Activated T-helper 17 cell treated with anti-CD3 and anti-CD28 coated beads, Interleukin-2, amount 50 U/mL, for 72 hours (primary cell): ENCODE results near the gene CCDC187. TPM values are rescaled to one million over a fixed set of nuclear protein-coding genes. Genes with fewer than 3 reads are reported as not detected.

Experiments
- ATAC-seq: fragments of 150-1000 bp; cut with Tn5 transposase; replicated peaks from 2 replicates; pipeline ENCODE4 v1.10.0; 2021; ENCODE audit warnings: mild to moderate bottlenecking, moderate library complexity
- H3K27ac Mint-ChIP-seq: one replicate; pipeline ENCODE4 v1.8.0; 2022; ENCODE audit warnings: mixed read lengths
- H3K27me3 Mint-ChIP-seq: one replicate; pipeline ENCODE4 v1.8.0; 2022; ENCODE audit warnings: mixed read lengths
- H3K36me3 Mint-ChIP-seq: one replicate; pipeline ENCODE4 v1.8.0; 2022; ENCODE audit warnings: low read depth, mild to moderate bottlenecking, mixed read lengths
- H3K4me1 Mint-ChIP-seq: one replicate; pipeline ENCODE4 v1.8.0; 2022; ENCODE audit warnings: mixed read lengths
- H3K4me3 Mint-ChIP-seq: one replicate; pipeline ENCODE4 v1.8.0; 2022; ENCODE audit warnings: mild to moderate bottlenecking, mixed read lengths
- H3K9me3 Mint-ChIP-seq: one replicate; pipeline ENCODE4 v1.8.0; 2022; ENCODE audit warnings: mixed read lengths
- total RNA-seq, 2 donors: library from RNA; stranded (reverse); gene quantifications; one replicate each; pipeline ENCODE4 v1.2.3, GENCODE V29; 2022

Gene CCDC187
- total RNA-seq, 2 donors from 2014 or later, result 0.02 TPM; not detected in 1

DNA sequence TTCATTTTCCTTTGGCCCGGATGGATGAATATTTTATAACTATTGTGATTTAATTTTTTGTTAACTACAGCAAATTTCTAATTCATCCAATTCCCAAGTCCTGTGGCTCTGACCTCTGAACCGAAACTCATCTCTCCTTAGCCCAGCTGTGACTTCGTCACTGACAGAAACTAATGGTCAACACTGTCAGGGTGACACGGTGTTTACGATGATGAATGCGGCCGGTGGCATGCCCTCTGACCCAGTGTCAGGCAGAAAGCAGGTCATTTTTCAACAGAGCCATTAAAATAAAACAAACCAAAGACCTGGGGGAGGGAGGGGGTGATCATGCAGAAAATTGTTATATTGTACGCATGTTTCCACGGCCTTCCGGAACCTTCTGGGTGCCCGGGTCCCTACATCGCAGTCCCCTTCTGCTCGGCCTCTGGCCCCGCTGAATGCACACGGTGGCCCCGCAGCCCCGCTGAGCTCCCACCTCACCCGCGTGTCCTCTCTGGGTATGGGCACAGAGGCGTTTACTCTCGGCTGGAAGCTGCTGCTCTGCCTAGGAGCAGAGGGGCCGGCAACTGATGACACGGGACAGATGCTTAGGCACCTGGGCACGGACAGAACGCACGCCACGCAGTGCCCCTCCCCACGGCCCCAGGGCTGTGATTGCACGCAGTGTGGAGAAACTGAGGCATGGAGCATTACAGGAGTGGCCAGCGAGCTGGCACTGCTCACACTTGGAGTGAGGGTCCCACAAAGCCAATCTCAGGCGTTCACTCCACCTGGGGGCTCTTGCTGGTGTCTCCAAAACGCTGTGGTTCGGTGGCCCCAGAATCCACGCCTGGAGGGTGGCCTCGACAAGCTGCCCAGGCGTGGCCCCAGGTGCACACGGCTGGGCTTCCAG lies 8.1 kb downstream of the CCDC187 start:
- no peaks in the 10 kb centered on the region for H3K9me3 Mint-ChIP-seq
- H3K4me1 Mint-ChIP-seq, result no peaks in the 10 kb centered on the region
- no peak for ATAC-seq
- no peak overlapping the region for H3K27ac Mint-ChIP-seq
- H3K36me3 Mint-ChIP-seq, result no peaks in the 10 kb centered on the region
- H3K27me3 Mint-ChIP-seq, result no peaks in the 10 kb centered on the region
- no peak overlapping the region for H3K4me3 Mint-ChIP-seq

DNA sequence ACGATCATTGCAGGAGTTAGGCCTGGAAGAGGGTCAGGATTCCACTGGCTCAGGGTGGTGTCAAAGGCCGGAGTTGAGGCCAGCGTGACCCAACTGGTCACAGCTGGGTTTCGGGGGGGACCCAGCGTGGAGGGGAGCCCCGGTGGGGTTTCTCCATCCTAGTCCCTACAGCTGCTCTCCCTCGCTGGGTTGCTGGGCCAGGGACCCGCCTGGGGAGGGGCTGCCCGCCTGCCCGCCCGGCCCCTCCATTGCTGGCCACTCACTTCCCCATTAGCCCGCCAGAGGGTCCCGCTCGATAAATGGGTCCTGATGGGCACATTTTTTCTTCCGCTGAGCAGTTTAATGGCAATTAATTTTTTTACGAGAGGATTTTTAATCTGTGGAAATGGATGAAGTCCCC lies 8.8 kb downstream of the CCDC187 start:
- ATAC-seq, result no peak
- no peaks in the 10 kb centered on the region for H3K9me3 Mint-ChIP-seq
- no peak overlapping the region for H3K4me3 Mint-ChIP-seq
- no peaks in the 10 kb centered on the region for H3K36me3 Mint-ChIP-seq
- H3K27ac Mint-ChIP-seq, result no peak overlapping the region
- H3K4me1 Mint-ChIP-seq, result no peaks in the 10 kb centered on the region
- H3K27me3 Mint-ChIP-seq, result no peaks in the 10 kb centered on the region

DNA sequence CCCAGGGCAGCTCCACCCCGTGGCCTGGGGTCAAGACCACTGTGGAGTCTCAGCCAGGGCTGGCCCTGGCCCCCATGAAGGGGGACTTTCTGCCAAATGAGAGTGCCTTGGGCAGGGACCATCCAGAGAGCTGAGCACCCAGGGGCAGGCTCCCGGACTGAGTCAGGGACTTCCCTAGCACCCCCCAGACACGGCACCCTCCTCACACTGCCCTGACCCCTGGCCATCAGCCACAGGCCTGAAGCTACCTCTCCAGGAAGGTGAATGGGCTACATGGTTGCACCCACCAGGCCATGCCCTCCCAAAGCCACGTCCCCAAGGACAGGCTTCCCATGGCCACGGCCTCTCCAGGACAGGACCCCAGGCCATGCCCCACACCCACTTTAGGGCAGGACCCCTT lies 9.5 kb downstream of the CCDC187 start:
- H3K9me3 Mint-ChIP-seq, result no peaks in the 10 kb centered on the region
- no peak for ATAC-seq
- H3K27me3 Mint-ChIP-seq, result no peaks in the 10 kb centered on the region
- no peaks in the 10 kb centered on the region for H3K36me3 Mint-ChIP-seq
- H3K4me3 Mint-ChIP-seq, result no peak overlapping the region
- no peaks in the 10 kb centered on the region for H3K4me1 Mint-ChIP-seq
- H3K27ac Mint-ChIP-seq, result no peak overlapping the region

DNA sequence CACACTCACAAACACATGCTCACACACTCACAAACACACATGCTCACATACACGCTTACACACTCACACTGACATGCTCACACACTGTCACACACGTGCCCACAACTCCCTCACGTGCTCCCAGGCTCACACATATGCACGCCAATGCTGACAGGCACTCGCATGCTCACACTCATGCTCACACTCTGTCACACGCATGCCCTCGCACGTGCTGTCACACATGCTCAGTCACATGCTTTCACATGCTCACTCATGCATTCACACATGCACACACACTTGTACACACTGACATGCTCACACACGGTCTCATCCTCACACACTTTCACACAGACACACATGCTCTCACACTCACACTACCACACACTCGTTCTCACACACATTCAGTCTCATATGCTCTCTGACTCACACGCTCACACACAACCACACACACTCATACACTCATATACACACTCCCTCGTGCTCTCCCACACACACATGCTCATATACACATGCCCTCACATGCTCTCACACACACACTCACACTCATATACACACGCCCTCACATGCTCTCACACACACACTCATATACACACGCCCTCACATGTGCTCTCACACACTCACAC lies 10.3 kb downstream of the CCDC187 start:
- Mint-ChIP-seq H3K27ac (no peak overlapping the region), H3K9me3 (no peaks in the 10 kb centered on the region), H3K4me1 (no peaks in the 10 kb centered on the region), H3K36me3 (no peaks in the 10 kb centered on the region), H3K4me3 (no peak overlapping the region), H3K27me3 (no peaks in the 10 kb centered on the region)
- ATAC-seq, result no peak

DNA sequence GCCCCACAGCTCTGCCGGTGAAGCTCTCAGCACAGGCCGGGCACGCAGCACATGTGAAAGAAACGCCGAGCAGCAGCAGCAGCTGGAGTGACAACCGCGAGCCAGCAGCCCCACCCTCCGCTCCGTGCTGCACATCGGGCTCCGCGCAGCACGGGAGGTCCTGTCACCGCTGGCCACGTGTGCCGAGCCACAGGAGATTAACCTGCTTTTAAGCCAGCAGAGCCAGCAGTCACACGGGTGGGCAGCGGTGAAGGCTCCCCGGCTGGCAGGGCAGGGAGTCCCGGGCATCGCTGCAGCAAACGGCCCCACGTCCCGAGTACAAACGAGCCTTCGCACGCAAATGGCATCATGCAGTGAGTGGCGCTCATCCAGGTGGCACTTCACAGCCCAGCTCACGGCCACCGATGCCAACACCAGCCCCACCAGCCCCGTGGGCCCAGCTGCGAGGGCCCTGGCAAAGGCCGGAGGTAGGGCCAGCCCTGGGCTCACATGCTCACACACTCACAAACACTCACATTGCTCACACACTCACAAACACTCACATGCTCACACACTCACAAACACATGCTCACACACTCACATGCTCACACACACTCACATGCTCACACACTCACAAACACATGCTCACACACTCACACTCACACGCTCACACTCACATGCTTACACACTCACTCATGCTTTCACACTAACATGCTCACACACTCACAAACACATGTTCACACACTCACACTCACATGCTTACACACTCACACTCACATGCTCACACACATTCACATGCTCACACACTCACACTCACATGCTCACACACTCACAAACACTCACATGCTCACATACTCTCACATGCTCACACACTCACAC lies 11.1 kb downstream of the CCDC187 start:
- H3K4me3 Mint-ChIP-seq, result no peak overlapping the region
- no peaks in the 10 kb centered on the region for H3K9me3 Mint-ChIP-seq
- no peak for ATAC-seq
- no peaks in the 10 kb centered on the region for H3K27me3 Mint-ChIP-seq
- no peaks in the 10 kb centered on the region for H3K4me1 Mint-ChIP-seq
- H3K36me3 Mint-ChIP-seq, result no peaks in the 10 kb centered on the region
- H3K27ac Mint-ChIP-seq, result no peak overlapping the region

DNA sequence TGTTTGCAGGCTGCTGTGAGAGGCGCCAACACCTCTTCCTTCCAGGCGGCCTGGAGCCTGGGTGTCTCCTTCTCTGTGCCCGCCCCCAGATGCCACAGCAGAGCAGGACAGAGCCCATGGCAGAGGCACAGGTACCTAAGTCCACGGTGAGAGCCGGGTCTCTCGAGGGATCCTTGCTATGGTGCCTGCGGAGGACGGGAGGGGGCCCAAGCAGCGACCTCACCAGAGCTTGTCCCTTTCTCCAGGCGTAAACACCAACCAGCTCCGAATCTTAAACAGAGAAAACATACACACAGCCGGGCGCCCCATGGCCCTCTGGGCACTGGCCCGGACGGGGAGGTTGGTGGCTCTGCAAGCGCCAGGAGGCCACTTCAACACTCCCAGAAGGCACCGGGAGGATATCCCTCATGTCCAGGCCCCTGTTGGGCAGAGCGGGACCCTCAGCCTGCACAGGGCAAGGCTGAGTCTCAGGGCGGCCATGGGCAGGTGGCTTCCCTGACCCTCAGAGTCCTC lies 11.8 kb downstream of the CCDC187 start:
- no peak overlapping the region for H3K4me3 Mint-ChIP-seq
- H3K27ac Mint-ChIP-seq, result no peak overlapping the region
- no peaks in the 10 kb centered on the region for H3K27me3 Mint-ChIP-seq
- no peaks in the 10 kb centered on the region for H3K4me1 Mint-ChIP-seq
- no peak for ATAC-seq
- H3K36me3 Mint-ChIP-seq, result no peaks in the 10 kb centered on the region
- no peaks in the 10 kb centered on the region for H3K9me3 Mint-ChIP-seq

DNA sequence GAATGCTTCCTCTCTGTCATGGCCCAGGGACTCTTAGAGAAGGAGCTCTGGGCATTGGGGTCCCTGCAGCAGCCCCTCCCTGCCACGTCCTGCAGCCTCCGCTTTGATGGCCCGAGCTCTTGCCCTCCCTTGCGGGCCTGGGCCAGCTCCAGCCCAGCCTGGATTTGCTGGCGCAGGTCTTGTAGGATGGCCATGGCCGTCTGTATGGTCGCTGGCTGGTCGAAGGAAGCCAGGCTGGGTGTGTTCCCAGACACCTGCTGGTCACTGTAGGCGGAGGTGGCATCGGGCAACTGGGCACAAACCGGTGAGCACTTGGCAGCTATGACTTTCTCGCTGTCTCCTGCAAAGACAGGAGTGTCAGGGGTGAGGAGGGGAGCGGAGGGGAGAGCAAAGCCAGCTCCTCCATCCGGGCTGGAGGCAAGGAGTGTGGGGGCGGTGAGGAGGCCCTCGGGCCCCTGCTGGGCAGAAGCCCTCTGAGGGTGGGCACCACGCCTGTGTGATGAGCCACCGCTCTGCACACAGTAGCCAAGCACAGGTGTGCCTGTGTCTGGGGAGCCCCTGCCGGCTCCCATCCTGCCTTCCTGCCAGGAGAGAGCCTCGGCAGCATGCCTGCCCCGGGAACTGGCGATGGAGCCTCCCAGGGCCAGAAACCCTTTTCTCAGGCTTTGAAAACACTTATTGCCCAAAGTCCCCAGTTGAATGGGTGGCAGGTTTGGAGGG lies 12.4 kb downstream of the CCDC187 start:
- Mint-ChIP-seq H3K36me3 (no peaks in the 10 kb centered on the region), H3K4me1 (no peaks in the 10 kb centered on the region), H3K4me3 (no peak overlapping the region), H3K27ac (no peak overlapping the region), H3K27me3 (peaks cover 3% of the 10 kb centered on the region), H3K9me3 (no peaks in the 10 kb centered on the region)
- no peak for ATAC-seq

DNA sequence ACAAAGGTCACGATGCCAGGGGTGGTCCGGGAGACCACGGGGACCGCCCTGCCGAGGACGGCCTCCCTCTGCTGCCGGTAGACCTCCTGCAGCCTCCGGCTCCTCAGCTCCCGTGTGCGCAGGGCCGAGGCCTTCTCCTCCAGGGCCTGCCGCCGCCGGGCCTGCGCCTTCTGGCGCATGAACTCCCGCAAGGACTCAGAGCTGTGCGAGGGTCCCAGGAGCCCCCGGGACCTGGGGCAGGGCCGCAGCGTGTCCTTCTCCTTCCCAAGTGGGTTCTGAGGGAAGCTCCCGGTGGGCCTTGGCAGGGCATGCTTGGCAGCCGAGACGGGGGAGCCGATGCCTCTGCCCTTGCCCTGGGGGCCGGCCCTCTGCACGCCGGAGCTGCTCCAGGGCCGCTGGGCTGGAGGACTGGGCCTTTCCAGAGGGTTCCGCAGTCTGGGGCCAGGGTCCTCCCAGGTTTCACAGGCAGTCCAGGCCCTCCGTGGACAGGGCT lies 13.3 kb downstream of the CCDC187 start:
- Mint-ChIP-seq H3K27me3 (peaks cover 3% of the 10 kb centered on the region), H3K9me3 (no peaks in the 10 kb centered on the region), H3K36me3 (no peaks in the 10 kb centered on the region), H3K4me3 (no peak overlapping the region), H3K4me1 (no peaks in the 10 kb centered on the region), H3K27ac (no peak overlapping the region)
- ATAC-seq, result no peak

DNA sequence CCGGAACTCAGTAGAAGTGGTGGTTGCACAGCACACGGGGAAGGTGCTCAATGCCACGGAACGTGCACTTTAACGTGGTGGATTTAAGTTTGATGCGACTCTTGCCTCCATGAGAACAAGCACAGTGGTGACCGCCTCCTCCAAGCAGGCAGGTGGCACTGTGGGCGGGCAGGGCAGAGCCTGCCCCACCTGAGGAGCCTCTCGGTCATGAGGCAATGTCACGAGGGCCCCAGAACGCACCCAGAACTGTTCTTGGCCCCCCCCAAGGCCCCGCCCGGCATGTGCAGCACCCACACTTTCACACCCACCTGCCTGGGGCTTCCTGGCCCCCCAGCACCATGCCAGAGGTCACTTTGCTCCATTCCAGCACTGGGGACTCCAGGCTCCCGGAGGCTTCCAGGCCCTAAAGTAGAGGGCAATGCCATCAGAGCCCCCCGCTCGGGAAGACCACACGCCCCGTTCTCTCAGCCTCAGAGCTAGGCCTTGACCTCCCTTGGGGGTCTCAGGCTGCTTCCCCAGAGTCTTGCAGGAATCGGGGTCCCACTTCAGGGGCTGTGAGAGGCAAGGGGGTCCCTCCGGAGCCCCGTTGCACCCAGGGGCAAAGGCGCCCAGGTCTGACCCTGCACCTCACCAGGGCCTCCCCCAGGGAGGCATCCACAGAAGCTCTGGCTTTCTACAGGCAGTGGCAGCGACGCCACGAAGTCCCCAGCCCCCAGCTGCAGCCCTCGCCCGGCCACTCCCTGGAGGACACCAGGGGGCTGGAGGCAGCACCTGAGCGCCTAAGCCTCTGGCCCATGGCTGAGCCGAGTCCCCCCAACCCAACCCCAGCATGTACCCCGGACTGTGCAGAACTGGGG lies 14.0 kb downstream of the CCDC187 start:
- H3K9me3 Mint-ChIP-seq, result no peaks in the 10 kb centered on the region
- no peak overlapping the region for H3K27ac Mint-ChIP-seq
- H3K27me3 Mint-ChIP-seq, result peaks cover 3% of the 10 kb centered on the region
- no peak for ATAC-seq
- no peaks in the 10 kb centered on the region for H3K36me3 Mint-ChIP-seq
- no peak overlapping the region for H3K4me3 Mint-ChIP-seq
- H3K4me1 Mint-ChIP-seq, result no peaks in the 10 kb centered on the region

DNA sequence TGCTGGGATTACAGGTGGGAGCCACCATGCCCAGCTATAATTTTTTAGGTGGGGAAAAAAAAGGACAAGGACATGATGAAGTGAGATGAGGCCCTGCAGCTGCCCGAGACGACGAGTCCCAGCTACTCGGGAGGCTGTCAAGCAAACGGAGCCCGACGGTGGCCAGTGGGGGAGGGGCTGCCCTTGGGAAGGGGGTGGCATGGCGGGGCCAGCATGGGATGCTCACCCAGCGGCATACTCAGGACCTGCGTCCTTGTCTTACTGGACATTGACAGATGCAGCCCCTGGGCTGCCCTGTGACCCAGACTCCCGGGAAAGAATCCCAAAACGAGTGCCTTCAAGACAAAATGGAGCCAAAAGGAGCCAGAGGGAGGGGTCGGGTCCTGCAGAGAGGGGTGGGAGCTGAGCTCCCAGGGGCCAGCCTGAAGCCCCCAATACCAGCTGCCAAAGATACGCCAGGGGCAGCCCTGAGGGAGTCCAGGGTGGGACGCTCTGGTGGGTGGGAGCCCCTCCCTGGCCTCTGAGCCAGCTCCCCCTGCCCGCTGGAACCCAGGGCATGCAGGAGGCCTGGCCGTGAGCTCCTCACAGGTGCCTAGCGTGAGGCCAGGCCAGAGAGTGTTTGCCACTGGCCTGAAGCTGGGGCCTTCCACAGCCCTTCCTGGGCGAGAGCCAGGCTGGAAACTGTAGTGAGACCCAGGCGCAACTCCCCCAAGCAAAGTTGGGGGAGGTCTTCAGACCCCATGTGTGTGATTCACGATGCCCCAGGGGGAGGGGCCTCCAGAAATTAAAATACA lies 15.7 kb downstream of the CCDC187 start:
- no peaks in the 10 kb centered on the region for H3K9me3 Mint-ChIP-seq
- H3K4me1 Mint-ChIP-seq, result no peaks in the 10 kb centered on the region
- no peaks in the 10 kb centered on the region for H3K36me3 Mint-ChIP-seq
- H3K4me3 Mint-ChIP-seq, result no peak overlapping the region
- no peak for ATAC-seq
- H3K27ac Mint-ChIP-seq, result no peak overlapping the region
- peaks cover 3% of the 10 kb centered on the region for H3K27me3 Mint-ChIP-seq

DNA sequence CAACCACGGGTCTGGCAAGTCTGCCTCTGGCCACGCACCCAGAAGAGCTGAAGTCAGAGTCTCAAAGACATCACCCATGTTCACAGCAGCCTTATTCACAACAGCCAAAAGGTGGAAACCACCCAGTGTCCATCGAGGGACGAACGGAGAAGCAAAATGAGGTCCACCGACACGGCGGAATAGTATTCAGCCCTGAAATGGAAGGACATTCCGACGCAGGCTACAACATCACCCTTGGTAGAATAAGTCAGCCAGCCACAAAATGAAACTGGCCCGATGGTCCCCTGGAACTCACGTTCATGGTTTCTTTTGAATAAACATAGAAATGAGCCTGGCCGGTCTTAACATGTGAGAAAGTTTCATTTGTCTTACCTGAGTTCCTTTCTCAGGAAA lies 16.9 kb downstream of the CCDC187 start:
- Mint-ChIP-seq H3K27me3 (peaks cover 3% of the 10 kb centered on the region), H3K27ac (no peak overlapping the region), H3K9me3 (no peaks in the 10 kb centered on the region), H3K4me1 (no peaks in the 10 kb centered on the region), H3K36me3 (no peaks in the 10 kb centered on the region), H3K4me3 (no peak overlapping the region)
- ATAC-seq, result no peak

DNA sequence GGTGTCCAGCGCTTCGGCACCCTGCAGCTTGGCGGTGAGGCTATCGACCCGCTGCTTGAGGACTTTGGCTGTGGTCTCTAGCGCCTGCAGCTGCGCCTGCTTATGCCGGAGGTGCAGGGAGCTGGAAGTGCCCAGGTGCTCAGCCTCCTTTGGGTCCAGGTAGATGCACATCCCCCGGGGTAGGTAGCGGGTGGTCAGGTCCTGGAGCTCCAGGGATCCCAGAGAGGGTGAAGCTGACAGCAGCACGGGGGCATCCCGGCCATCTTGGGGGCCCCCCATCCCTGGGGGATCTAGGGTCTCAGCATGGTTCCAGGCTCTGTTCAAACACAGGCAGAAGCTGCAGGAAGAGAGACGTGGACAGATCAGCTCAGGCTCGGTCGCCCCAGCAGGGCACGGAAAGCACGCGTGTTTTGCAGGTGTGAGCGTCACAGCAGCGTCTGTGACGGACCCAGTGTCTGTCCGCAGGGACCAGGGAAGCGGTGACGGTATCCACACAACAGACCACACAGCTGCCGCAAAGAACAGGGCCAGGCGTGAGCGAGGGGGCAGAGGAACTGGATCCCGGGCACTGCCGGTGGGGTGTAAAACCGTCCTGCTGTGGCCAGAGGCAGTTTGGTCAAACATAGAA lies 17.4 kb downstream of the CCDC187 start:
- Mint-ChIP-seq H3K9me3 (no peaks in the 10 kb centered on the region), H3K4me3 (no peak overlapping the region), H3K4me1 (no peaks in the 10 kb centered on the region), H3K27me3 (peaks cover 3% of the 10 kb centered on the region), H3K27ac (no peak overlapping the region), H3K36me3 (no peaks in the 10 kb centered on the region)
- ATAC-seq, result no peak
